Lower lobe of right lung (tissue), 2 donors: ENCODE data around the gene AFAP1. TPM values are rescaled to one million over a fixed set of nuclear protein-coding genes. Genes with fewer than 3 reads are reported as not detected.
A peak's percentile ranks its signal among the peaks of the same experiment; 100 is the strongest.

ENCODE experiments used
- ATAC-seq, 2 donors: fragments of 200-7000 bp; cut with Tn5 transposase; one replicate each; pipeline ENCODE4 v1.9.1; 2020 to 2022; ENCODE audit warnings: mild to moderate bottlenecking in 2 of 2, moderate library complexity in 2 of 2
- DNase-seq: peaks from one replicate; pipeline ENCODE4 v3.0.0-alpha.2; 2020
- H3K27ac ChIP-seq: fragments of 200-600 bp; one replicate; pipeline ENCODE4 v1.8.0; 2022
- H3K27me3 ChIP-seq: fragments of 200-600 bp; one replicate; pipeline ENCODE4 v1.8.0; 2022; ENCODE audit warnings: low read depth
- H3K36me3 ChIP-seq: fragments of 200-600 bp; one replicate; pipeline ENCODE4 v1.8.0; 2022; ENCODE audit warnings: mild to moderate bottlenecking
- H3K4me1 ChIP-seq: fragments of 200-600 bp; one replicate; pipeline ENCODE4 v1.8.0; 2022
- H3K4me3 ChIP-seq: fragments of 200-600 bp; one replicate; pipeline ENCODE4 v1.8.0; 2022; ENCODE audit warnings: mild to moderate bottlenecking
- H3K9me3 ChIP-seq: fragments of 200-600 bp; one replicate; pipeline ENCODE4 v1.8.0; 2022
- CTCF ChIP-seq: fragments of 200-600 bp; IDR thresholded peaks from one replicate; pipeline ENCODE4 v1.8.0; 2022; ENCODE audit warnings: antibody characterized with exemption, mild to moderate bottlenecking
- intact Hi-C: fragments of 100-400 bp; cut with DNase I; formaldehyde crosslinking; loops from one replicate; pipeline ENCODE4 v1.11.0; 2022
- total RNA-seq: library from RNA; stranded (reverse); fragmentation: NEBNext Ultra II Directional; extraction: Animal tissue kit (Norgen Biotek cat#: 25700); gene quantifications from one replicate; pipeline ENCODE4 v1.2.1, GENCODE V29; 2021
- donor health status: DM: no; HTN: yes; CAD: no; lungs with severe emphysema.

AFAP1 gene
- total RNA-seq, 1 donor from 2014 or later, result 21.0 TPM

- peaks cover 4% of the 10 kb centered on the region for H3K36me3 ChIP-seq
- DNase-seq, result no peak
- peaks cover 19% of the 10 kb centered on the region for H3K4me1 ChIP-seq
- no peak overlapping the region for H3K4me3 ChIP-seq
- intact Hi-C loops, result no loop called here
- no peak for TF ChIP-seq CTCF
- no peaks in the 10 kb centered on the region for H3K9me3 ChIP-seq
- H3K27ac ChIP-seq, result peak overlapping the region; percentile 12
- ATAC-seq, result no peak
- H3K27me3 ChIP-seq, result no peaks in the 10 kb centered on the region
Observed at GRCh38 chr4:7831858-7832730, 107.6 kb downstream of the AFAP1 start.

DNA sequence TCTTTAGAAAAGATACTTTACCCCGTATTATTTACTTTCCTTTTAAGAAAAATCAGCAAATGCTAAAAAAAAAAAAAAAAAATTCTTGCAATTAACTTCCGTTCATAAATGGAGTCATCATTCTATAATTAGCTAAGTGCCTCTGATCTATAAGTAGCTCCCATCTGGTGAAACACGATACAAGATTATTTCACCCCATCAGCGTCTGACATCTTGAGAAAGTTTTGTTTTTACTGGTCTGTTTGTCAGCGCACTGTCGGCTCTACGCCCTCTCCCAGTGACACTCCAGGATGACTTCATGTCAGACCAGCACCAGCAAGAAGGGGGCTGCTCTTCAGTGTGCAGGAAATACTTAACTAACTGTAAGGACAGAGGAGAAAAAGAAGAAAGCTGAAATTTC, 108.3 kb downstream of the AFAP1 start:
- H3K9me3 ChIP-seq, result no peaks in the 10 kb centered on the region
- H3K4me1 ChIP-seq, result peaks cover 19% of the 10 kb centered on the region
- H3K4me3 ChIP-seq, result no peak overlapping the region
- no peak for TF ChIP-seq CTCF
- intact Hi-C loops, result no loop called here
- H3K27me3 ChIP-seq, result no peaks in the 10 kb centered on the region
- H3K36me3 ChIP-seq, result peaks cover 4% of the 10 kb centered on the region
- ATAC-seq (peak in 1 of 2 donors; percentile 34), DNase-seq (no peak)
- peak overlapping the region; percentile 12 for H3K27ac ChIP-seq

- intact Hi-C loops, result no loop called here
- peak overlapping the region; percentile 12 for H3K27ac ChIP-seq
- H3K27me3 ChIP-seq, result no peaks in the 10 kb centered on the region
- H3K9me3 ChIP-seq, result no peaks in the 10 kb centered on the region
- DNase-seq (no peak), ATAC-seq (no peak)
- peaks cover 4% of the 10 kb centered on the region for H3K36me3 ChIP-seq
- no peak for TF ChIP-seq CTCF
- peaks cover 19% of the 10 kb centered on the region for H3K4me1 ChIP-seq
- no peak overlapping the region for H3K4me3 ChIP-seq
Observed at GRCh38 chr4:7830747-7831146, 108.9 kb downstream of the AFAP1 start.

DNA sequence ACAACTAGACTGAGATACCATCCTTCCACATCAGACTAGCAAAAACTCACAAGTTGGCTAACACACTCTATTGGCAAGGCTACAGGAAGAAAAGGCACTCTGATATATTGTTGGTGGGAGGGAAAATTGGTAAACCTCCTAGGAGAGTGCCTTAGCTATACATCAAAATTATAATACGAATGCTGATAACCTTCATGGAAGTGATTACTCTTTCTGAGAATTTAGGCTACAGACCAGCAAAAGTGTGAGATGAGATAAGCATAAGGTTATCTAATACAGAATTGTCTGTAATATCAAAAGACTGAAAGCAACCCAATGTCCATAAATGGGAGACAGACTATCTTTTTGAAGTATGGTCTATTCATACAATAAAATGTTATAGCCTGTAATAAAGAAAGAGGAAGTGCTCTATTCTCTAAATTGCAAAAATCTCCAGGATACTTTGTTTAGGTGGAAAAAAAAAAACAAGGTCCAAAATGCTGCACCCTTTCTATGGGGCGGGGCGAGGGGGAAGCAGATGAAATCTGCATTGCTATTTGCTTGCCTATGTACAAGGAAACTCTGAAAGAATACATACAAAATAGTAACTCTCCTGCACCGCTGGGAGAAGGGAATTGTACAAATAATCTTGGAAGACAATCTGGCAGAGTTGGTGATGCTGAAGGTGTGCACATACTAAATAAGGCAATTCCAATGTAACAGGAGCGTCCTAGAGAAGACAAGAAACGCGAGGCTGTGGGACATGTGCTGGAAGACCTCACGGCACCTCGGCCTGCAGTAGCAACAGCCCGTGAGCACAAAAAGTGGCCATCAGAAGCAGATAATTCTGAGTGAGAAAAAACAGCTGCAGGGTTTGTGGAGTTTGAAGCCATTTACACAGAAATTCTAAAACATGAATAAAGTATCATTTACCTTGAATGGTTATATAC, 109.7 kb downstream of the AFAP1 start:
- ATAC-seq (no peak), DNase-seq (no peak)
- H3K4me1 ChIP-seq, result peaks cover 19% of the 10 kb centered on the region
- H3K27ac ChIP-seq, result no peak overlapping the region
- H3K4me3 ChIP-seq, result no peak overlapping the region
- no peaks in the 10 kb centered on the region for H3K27me3 ChIP-seq
- H3K36me3 ChIP-seq, result peaks cover 4% of the 10 kb centered on the region
- no peak for TF ChIP-seq CTCF
- no peaks in the 10 kb centered on the region for H3K9me3 ChIP-seq
- intact Hi-C loops, result no loop called here

GRCh38 chr4:7828793-7829301, 110.8 kb downstream of the AFAP1 start:
- intact Hi-C loops, result no loop called here
- Histone ChIP-seq H3K27me3 (no peaks in the 10 kb centered on the region), H3K9me3 (no peaks in the 10 kb centered on the region), H3K36me3 (peaks cover 4% of the 10 kb centered on the region), H3K4me3 (no peak overlapping the region), H3K27ac (peak overlapping the region; percentile 70), H3K4me1 (peaks cover 19% of the 10 kb centered on the region)
- no peak for TF ChIP-seq CTCF
- ATAC-seq, result peak; percentile 5 to 6
- no peak for DNase-seq
